H1 (cell line): ENCODE data around the gene CCR9. TPM values are rescaled to one million over a fixed set of nuclear protein-coding genes. Genes with fewer than 3 reads are reported as not detected.

Experiments used
- CTCF ChIA-PET: fragments of 300-600 bp; sonication (Branson Sonifier 250); formaldehyde crosslinking; loops from one replicate; lab custom pipeline; 2021; ENCODE audit not compliant: partially characterized antibody; lab: Charles Lee
- POLR2A ChIA-PET: fragments of 300-600 bp; sonication (Branson Sonifier 250); formaldehyde crosslinking; loops from one replicate; lab custom pipeline; 2021; ENCODE audit warnings: inconsistent platforms; ENCODE audit not compliant: partially characterized antibody; lab: Charles Lee
- DNase-seq, 2 experiments: peaks; one replicate each; pipeline versions ENCODE4 v3.0.0 to v3.0.0-alpha.2; 2010 to 2022; ENCODE audit warnings: low spot score in 2 of 2, low read depth in 1 of 2, mixed read lengths in 1 of 2
- FAIRE-seq: peaks from 2 replicates; lab custom pipeline; 2011; peaks lifted over from hg19 to GRCh38; lab: Jason Lieb, UNC
- H2AFZ ChIP-seq: 2 replicates; pipeline ENCODE4 v1.8.1; 2012; ENCODE audit warnings: low read length, inconsistent platforms
- H2AK5ac ChIP-seq: 2 replicates; pipeline ENCODE4 v1.6.1; 2013; ENCODE audit warnings: low read depth, low read length
- H2BK120ac ChIP-seq: replicated peaks from 2 replicates; pipeline ENCODE3; 2013; ENCODE audit warnings: low read depth, low read length, inconsistent platforms
- H2BK12ac ChIP-seq: 2 replicates; pipeline ENCODE4 v1.6.1; 2013; ENCODE audit warnings: low read depth, low read length
- H2BK15ac ChIP-seq: 2 replicates; pipeline ENCODE4 v1.6.1; 2013; ENCODE audit warnings: low read length
- H2BK20ac ChIP-seq: 2 replicates; pipeline ENCODE4 v1.6.1; 2013; ENCODE audit warnings: low read length
- H2BK5ac ChIP-seq: 2 replicates; pipeline ENCODE4 v1.6.1; 2013; ENCODE audit warnings: low read depth, low read length
- H3K14ac ChIP-seq: 2 replicates; pipeline ENCODE4 v1.6.1; 2013; ENCODE audit warnings: inconsistent platforms; ENCODE audit not compliant: insufficient read length
- H3K18ac ChIP-seq: 2 replicates; pipeline ENCODE4 v1.6.1; 2013; ENCODE audit warnings: low read length; ENCODE audit errors: extremely low read depth
- H3K23ac ChIP-seq: 2 replicates; pipeline ENCODE4 v1.6.1; 2013; ENCODE audit warnings: inconsistent platforms; ENCODE audit not compliant: insufficient read length
- H3K23me2 ChIP-seq: 2 replicates; pipeline ENCODE4 v1.6.1; 2013; ENCODE audit warnings: low read depth, low read length
- H3K27ac ChIP-seq: 2 replicates; pipeline ENCODE4 v1.6.1; 2011; ENCODE audit warnings: low read depth, low read length, inconsistent platforms
- H3K27me3 ChIP-seq, 4 experiments: replicated peaks in 1 of 4; 1 replicate in 1 of 4; 2 replicates in 3 of 4; pipeline versions ENCODE4 v1.6.1 to v1.8.1; 2011 to 2013; ENCODE audit warnings: low read length in 3 of 4, mild to moderate bottlenecking in 3 of 4, inconsistent platforms in 2 of 4, mixed read lengths in 2 of 4, moderate library complexity in 1 of 4; ENCODE audit not compliant: control insufficient read depth in 3 of 4, insufficient read depth in 3 of 4; ENCODE audit errors: extremely low read depth in 1 of 4
- H3K36me3 ChIP-seq, 4 experiments: 2 replicates each; pipeline versions ENCODE4 v1.6.1 to v1.8.1; 2011 to 2013; ENCODE audit warnings: mild to moderate bottlenecking in 4 of 4, low read length in 3 of 4, moderate library complexity in 2 of 4, control low read depth in 1 of 4, inconsistent platforms in 1 of 4; ENCODE audit not compliant: insufficient read depth in 4 of 4, control insufficient read depth in 2 of 4
- H3K4ac ChIP-seq: replicated peaks from 2 replicates; pipeline ENCODE3; 2013; ENCODE audit warnings: low read length, low read depth, mixed read lengths, inconsistent platforms; ENCODE audit not compliant: insufficient read length
- H3K4me1 ChIP-seq, 4 experiments: replicated peaks in 1 of 4; 1 replicate in 1 of 4; 2 replicates in 3 of 4; pipeline versions ENCODE4 v1.6.1 to v1.8.1; 2011 to 2013; ENCODE audit warnings: low read length in 3 of 4, inconsistent platforms in 2 of 4, mixed read lengths in 1 of 4; ENCODE audit not compliant: insufficient read depth in 4 of 4, control insufficient read depth in 3 of 4
- H3K4me2 ChIP-seq, 2 experiments: 2 replicates each; pipeline versions ENCODE4 v1.6.1 to v1.8.1; 2011 to 2013; ENCODE audit warnings: low read depth in 2 of 2, low read length in 2 of 2, control low read depth in 1 of 2, inconsistent platforms in 1 of 2, mild to moderate bottlenecking in 1 of 2; ENCODE audit not compliant: insufficient read depth in 1 of 2
- H3K4me3 ChIP-seq, 4 experiments: fragments of 200-600, 300-600 bp in 1 of 4; sonication (generic), shearing (Covaris generic), sonication (Bioruptor Twin) in 1 of 4; 2 replicates each; pipeline versions ENCODE4 v1.5.1 to v1.8.1; 2011 to 2016; ENCODE audit warnings: low read length in 4 of 4, low read depth in 3 of 4, control low read depth in 2 of 4, inconsistent platforms in 2 of 4, mild to moderate bottlenecking in 2 of 4, mixed read lengths in 1 of 4, moderate library complexity in 1 of 4; ENCODE audit not compliant: insufficient read depth in 2 of 4; ENCODE audit errors: extremely low read depth in 1 of 4
- H3K56ac ChIP-seq: replicated peaks from 2 replicates; pipeline ENCODE3; 2013; ENCODE audit warnings: low read depth, mild to moderate bottlenecking, mixed read lengths, low read length, inconsistent platforms; ENCODE audit not compliant: insufficient read length
- H3K79me1 ChIP-seq: 2 replicates; pipeline ENCODE4 v1.6.1; 2013; ENCODE audit warnings: low read depth, low read length, control low read depth
- H3K79me2 ChIP-seq, 2 experiments: 2 replicates each; pipeline versions ENCODE4 v1.6.1 to v1.8.1; 2012 to 2013; ENCODE audit warnings: low read length in 2 of 2, mild to moderate bottlenecking in 2 of 2, inconsistent platforms in 1 of 2; ENCODE audit not compliant: insufficient read depth in 2 of 2, control insufficient read depth in 1 of 2
- H3K9ac ChIP-seq, 4 experiments: replicated peaks in 1 of 4; 1 replicate in 1 of 4; 2 replicates in 3 of 4; pipeline versions ENCODE4 v1.6.1 to v1.8.1; 2011 to 2013; ENCODE audit warnings: low read depth in 3 of 4, low read length in 3 of 4, control low read depth in 2 of 4, mild to moderate bottlenecking in 2 of 4, moderate library complexity in 2 of 4, inconsistent platforms in 1 of 4; ENCODE audit errors: extremely low read depth in 1 of 4
- H3K9me3 ChIP-seq, 2 experiments: 2 replicates each; pipeline versions ENCODE4 v1.6.1 to v1.8.1; 2012 to 2013; ENCODE audit warnings: mild to moderate bottlenecking in 2 of 2, moderate library complexity in 2 of 2, control low read depth in 1 of 2, inconsistent platforms in 1 of 2, low read depth in 1 of 2, low read length in 1 of 2, mixed read lengths in 1 of 2; ENCODE audit not compliant: insufficient read depth in 2 of 2
- H4K20me1 ChIP-seq, 2 experiments: replicated peaks in 1 of 2; 2 replicates each; pipeline versions ENCODE3 to v1.8.1; 2011 to 2013; ENCODE audit warnings: inconsistent platforms in 2 of 2, low read length in 2 of 2, mild to moderate bottlenecking in 1 of 2; ENCODE audit not compliant: insufficient read depth in 2 of 2, control insufficient read depth in 1 of 2
- H4K5ac ChIP-seq: 2 replicates; pipeline ENCODE4 v1.6.1; 2013; ENCODE audit warnings: low read length, low read depth, mixed read lengths, inconsistent platforms; ENCODE audit not compliant: insufficient read length
- H4K8ac ChIP-seq: 2 replicates; pipeline ENCODE4 v1.8.0; 2013; ENCODE audit warnings: mild to moderate bottlenecking, moderate library complexity, low read length, inconsistent platforms; ENCODE audit not compliant: insufficient read depth; ENCODE audit errors: extremely low read depth
- H4K91ac ChIP-seq: replicated peaks from 2 replicates; pipeline ENCODE3; 2013; ENCODE audit warnings: low read length, mixed read lengths, inconsistent platforms; ENCODE audit not compliant: insufficient read length
- E2F6 ChIP-seq: IDR thresholded peaks from 2 replicates; pipeline ENCODE4 v1.6.1; 2012; ENCODE audit warnings: inconsistent platforms
- MAFK ChIP-seq: IDR thresholded peaks from 2 replicates; pipeline ENCODE4 v1.6.1; 2012; ENCODE audit warnings: low read depth, mild to moderate bottlenecking, improper control_type of control experiment, low read length
- TAF7 ChIP-seq: optimal IDR thresholded peaks from 2 replicates; pipeline ENCODE3; 2011; ENCODE audit warnings: low read depth, mild to moderate bottlenecking, inconsistent platforms, low read length, moderate library complexity, borderline replicate concordance
- YY1 ChIP-seq: IDR thresholded peaks from 2 replicates; pipeline ENCODE4 v1.6.1; 2011; ENCODE audit warnings: low read depth, mild to moderate bottlenecking, low read length
- WGBS, 2 experiments: shearing (Covaris generic) in 1 of 2; methylation state at CpG; one replicate each; pipeline versions ENCODE4 v1.1.6 to v1.1.7; 2013 to 2015; ENCODE audit warnings: low lambda C conversion rate in 2 of 2, mixed read lengths in 2 of 2, inconsistent platforms in 1 of 2, low coverage in 1 of 2, missing lambda C conversion rate in 1 of 2; ENCODE audit not compliant: insufficient replicate concordance in 2 of 2, insufficient coverage in 1 of 2, insufficient read length in 1 of 2; ENCODE audit errors: extremely low coverage in 1 of 2, missing lambda C conversion rate in 1 of 2; 5-methylcytosine and 5-hydroxymethylcytosine counted together
- polyA plus RNA-seq, 7 experiments: library from polyadenylated mRNA; depleted of rRNA in 3 of 7; stranded (reverse) in 5 of 7; unstranded in 2 of 7; fragments of >200 nt in 5 of 7; fragments of 200-250 nt in 2 of 7; gene quantifications; 1 replicate in 5 of 7; 2 replicates in 1 of 7; 4 replicates in 1 of 7; pipeline versions ENCODE4 v1.2.1 to v1.2.3, GENCODE V29; 2011 to 2013; ENCODE audit warnings: missing spikeins in 2 of 7, mixed read lengths in 2 of 7
- total RNA-seq: library from RNA; stranded (reverse); fragmentation: NEBNext Ultra II Directional; extraction: Animal tissue kit (Norgen Biotek cat#: 25700); gene quantifications from 2 replicates; pipeline ENCODE4 v1.2.1, GENCODE V29; 2021

The CCR9 gene
- total and polyA plus RNA-seq, 2 of the 8 experiments (the other 6 are each of a cell fraction or from before 2014, with no cell fraction given), result not detected

DNA sequence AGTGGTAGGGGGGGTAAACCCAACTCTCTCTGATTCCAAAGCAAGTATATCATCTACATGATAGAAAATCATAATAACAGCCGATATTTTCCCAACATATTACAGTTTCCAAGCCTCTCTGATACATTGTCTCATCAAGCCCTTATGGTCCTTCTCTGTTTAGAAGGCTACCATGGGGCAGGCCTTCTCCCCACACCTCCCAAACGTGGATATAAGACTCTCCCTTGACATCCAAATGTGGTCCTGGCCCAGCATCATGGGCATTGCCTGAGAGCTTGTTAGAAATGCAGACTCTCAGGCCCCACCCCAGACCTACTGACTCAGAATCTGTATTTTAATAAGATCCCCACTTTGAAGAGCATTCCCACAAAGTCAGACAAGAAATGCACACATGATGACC, 17.7 kb upstream of the CCR9 start:
- Histone ChIP-seq H3K56ac (no peak overlapping the region), H4K91ac (no peak overlapping the region), H3K36me3 (no peaks in the 10 kb centered on the region), H2BK12ac (no peak overlapping the region), H3K23ac (no peak overlapping the region), H2BK20ac (no peak overlapping the region), H2BK120ac (no peak overlapping the region), H3K23me2 (no peaks in the 10 kb centered on the region), H2AFZ (no peak overlapping the region), H3K79me1 (no peaks in the 10 kb centered on the region; the same call in 1 of the 2 replicates), H4K20me1 (no peaks in the 10 kb centered on the region), H3K18ac (no peak overlapping the region), H3K4me1 (peaks cover 0 to 4% (median 2%) of the 10 kb centered on the region in 4 experiments; a peak in 2 of 7 replicates), H3K4me3 (no peak overlapping the region), H3K27ac (no peak overlapping the region), H4K5ac (no peak overlapping the region), H2BK15ac (no peak overlapping the region), H3K4ac (no peak overlapping the region), H3K27me3 (no peaks in the 10 kb centered on the region), H2AK5ac (no peak overlapping the region), H3K9me3 (no peaks in the 10 kb centered on the region), H3K79me2 (no peaks in the 10 kb centered on the region), H4K8ac (no peak overlapping the region), H3K9ac (no peak overlapping the region), H2BK5ac (no peak overlapping the region), H3K14ac (no peak overlapping the region), H3K4me2 (no peak overlapping the region)
- DNase-seq, result no peak
- WGBS, 2 experiments, result 77% methylated on average over 2 of the region's 2 CpGs; no CpG with 5 or more reads in 1 of the 2 experiments
- ChIA-PET CTCF (interaction anchor here (0.6 to 1.0 kb wide), 4 partner anchors 15 to 90 kb away, joined by 3 to 6 read pairs (median 4); no protein-coding TSS in a partner anchor), POLR2A (no interaction called here)
- no peak for FAIRE-seq
- TF ChIP-seq TAF7 (no peak), E2F6 (no peak), YY1 (no peak), MAFK (no peak)
